WI38 (cell line): ENCODE results near the gene KRT6A.

ENCODE experiments used
- H3K4me3 ChIP-seq: 2 replicates; pipeline ENCODE4 v1.5.1; 2011; ENCODE audit warnings: low read depth, mild to moderate bottlenecking, control low read depth, low read length
- CTCF ChIP-seq: IDR thresholded peaks from 2 replicates; pipeline ENCODE4 v1.5.1; 2012; ENCODE audit warnings: low read depth, mild to moderate bottlenecking, control low read depth, low read length

KRT6A gene

GRCh38 chr12:52493172-52493571 lies at the start of gene KRT6A:
KRT6A (minus strand) TSS chr12:52493257; CDS start chr12:52493188, 69 bp downstream.
- TF ChIP-seq CTCF: no peak
- no peak within 1 kb of the TSS for H3K4me3 ChIP-seq

GRCh38 chr12:52542157-52542556 lies 49.1 kb upstream of the KRT6A start:
- no peak for TF ChIP-seq CTCF
- H3K4me3 ChIP-seq: no peak overlapping the region

- TF ChIP-seq CTCF: no peak
Measured at GRCh38 chr12:52541709-52542108, 48.7 kb upstream of the KRT6A start.

GRCh38 chr12:52540531-52540930 lies 47.5 kb upstream of the KRT6A start:
- H3K4me3 ChIP-seq: no peak overlapping the region
- TF ChIP-seq CTCF: no peak

More at GRCh38 chr12:52541709-52542108, 48.7 kb upstream of the KRT6A start:
- no peak overlapping the region for H3K4me3 ChIP-seq

GRCh38 chr12:52539821-52540173 lies 46.7 kb upstream of the KRT6A start:
- no peak overlapping the region for H3K4me3 ChIP-seq
- TF ChIP-seq CTCF: no peak

GRCh38 chr12:52539083-52539820 lies 46.2 kb upstream of the KRT6A start:
- H3K4me3 ChIP-seq: no peak overlapping the region

GRCh38 chr12:52537101-52537500 lies 44.0 kb upstream of the KRT6A start:
- H3K4me3 ChIP-seq: no peak overlapping the region
- TF ChIP-seq CTCF: no peak

More at GRCh38 chr12:52539083-52539820, 46.2 kb upstream of the KRT6A start:
- TF ChIP-seq CTCF: no peak
